SK-N-MC (cell line): ENCODE measurements around the gene LRRC4C.

Source experiments
- EZH2 ChIP-seq: fragments of 200-600 bp; sonication (generic); IDR thresholded peaks from one replicate; pipeline ENCODE4 v1.6.1; 2017; ENCODE audit warnings: antibody characterized with exemption
- POLR2AphosphoS5 ChIP-seq: IDR thresholded peaks from 2 replicates; pipeline ENCODE4 v1.6.1; 2012; ENCODE audit warnings: mild to moderate bottlenecking, low read depth, low read length, borderline replicate concordance

- TF ChIP-seq POLR2AphosphoS5 (no peak), EZH2 (no peak)
Observed at GRCh38 chr11:40688369-40688768, 771.1 kb downstream of the LRRC4C start.
